ENCODE data around the gene LCORL.

Gene LCORL

DNA sequence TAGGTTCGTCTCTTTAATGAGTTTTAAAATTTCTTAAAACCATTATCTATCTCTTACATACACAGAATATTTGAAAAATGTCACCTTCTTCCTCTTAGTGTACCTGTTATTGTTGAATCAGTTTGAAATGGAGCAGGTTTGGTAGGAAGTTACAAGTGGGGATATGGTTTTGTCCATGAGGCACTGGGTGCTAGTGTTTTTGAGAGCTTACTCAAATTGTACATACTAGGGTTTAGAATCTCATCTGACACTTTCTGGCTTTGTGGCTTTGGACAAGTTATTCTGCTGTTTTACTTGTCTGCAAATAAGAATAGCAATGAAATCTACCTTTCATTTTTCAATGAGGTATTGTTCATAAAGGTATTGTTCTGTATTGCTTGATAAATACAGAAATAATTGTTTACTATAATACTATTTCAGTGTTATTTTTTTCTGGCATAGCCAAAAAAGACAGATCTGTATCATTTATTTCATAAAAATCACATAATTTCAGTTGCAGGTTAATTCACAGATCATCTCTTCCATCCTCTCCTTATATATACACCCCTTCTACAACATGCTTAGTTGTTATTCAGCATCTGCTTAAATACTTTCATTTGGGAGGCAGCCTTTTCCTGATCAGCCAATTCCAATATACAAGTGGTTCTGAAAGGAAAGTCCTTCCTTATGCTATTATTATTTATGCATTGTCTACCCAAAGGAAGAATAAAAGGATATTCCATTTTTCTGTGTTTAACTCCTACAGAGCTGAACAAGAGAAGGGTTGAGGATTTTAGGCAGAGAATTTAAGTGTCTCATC, 197.5 kb downstream of the LCORL start:
- no peak for DNase-seq

DNA sequence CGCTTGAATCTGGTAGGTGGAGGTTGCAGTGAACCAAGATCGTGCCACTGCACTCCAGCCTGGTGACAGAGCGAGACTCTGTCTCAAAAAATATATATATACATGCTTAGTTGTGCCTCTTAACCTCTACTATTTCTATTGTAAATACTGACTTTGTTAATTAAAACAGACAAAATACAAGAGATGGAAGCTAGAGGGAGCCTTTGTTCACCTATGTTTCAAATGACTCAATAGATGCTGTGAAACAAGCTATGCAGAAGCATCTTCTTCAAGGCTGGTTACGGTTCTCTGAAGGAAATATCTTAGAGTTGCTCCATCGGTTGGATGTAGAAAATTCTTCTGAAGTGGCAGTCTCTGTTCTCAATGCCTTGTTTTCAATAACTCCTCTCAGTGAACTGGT, 204.5 kb downstream of the LCORL start:
- no peak for DNase-seq

DNA sequence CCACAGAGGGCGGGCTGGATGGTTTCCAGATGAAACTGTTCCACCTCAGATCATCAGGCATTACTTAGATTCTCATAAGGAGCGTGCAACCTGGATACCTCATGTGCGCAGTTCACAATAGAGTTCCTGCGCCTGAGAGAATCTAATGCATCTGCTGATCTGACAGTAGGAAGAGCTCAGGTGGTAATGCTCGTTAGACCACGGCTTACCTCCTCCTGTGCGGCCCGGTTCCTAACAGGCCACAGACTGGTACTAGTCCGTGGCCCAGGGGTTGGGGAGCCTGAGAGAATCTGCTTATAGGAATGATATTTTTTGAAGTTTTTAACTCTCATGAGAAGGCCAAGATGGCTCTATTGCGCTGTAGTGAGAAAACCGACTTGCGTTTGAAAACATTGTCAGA, 205.4 kb downstream of the LCORL start:
- no peak for DNase-seq

DNA sequence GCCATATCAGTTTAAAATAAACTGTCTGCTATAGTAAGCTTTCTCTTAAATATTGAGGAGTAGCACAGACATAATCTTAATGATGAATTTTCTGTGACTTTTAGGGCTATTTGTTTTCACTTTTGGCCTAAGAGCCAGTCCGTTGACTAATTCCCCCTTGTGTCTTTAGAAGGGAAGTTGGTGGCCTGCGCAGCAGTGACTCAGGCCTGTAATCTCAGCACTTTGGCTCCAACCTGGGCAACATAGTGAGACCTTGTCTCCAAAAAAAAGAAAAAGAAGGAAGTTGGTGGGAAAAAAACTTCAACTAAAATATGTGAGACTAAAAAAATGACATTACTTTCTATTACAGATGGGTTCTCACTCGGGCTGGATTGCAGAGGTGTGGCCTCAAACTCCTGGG, 207.4 kb downstream of the LCORL start:
- DNase-seq, result no peak

DNA sequence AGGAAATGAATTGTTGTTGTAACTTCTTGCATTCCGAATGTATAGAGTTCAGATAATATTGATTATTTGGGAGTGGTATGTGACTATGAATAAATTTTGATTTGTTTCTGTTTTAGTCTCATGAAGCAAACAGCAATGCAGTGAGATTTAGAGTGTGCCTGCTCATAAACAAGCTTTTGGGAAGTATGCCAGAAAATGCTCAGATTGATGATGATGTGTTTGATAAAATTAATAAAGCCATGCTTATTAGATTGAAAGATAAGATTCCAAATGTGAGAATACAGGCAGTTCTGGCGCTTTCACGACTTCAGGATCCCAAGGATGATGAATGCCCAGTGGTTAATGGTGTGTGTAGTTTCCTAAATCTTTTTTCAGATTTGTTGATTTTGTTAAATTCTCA, 208.8 kb downstream of the LCORL start:
- no peak for DNase-seq

DNA sequence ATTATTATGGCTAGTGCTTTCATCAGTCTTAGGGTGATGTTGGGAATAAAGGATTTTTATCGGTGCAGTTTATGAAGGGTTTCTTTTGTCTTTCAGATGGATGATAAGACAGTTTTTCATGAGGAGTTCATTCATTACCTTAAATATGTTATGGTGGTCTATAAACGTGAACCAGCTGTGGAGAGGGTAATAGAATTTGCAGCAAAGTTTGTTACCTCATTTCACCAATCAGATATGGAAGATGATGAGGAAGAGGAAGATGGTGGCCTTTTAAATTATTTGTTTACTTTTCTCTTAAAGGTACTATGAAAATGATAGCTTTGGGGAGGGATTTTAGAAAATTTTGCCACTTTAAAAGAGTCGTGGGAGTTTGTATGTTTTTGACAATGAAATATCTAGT, 209.4 kb downstream of the LCORL start:
- no peak for DNase-seq

DNA sequence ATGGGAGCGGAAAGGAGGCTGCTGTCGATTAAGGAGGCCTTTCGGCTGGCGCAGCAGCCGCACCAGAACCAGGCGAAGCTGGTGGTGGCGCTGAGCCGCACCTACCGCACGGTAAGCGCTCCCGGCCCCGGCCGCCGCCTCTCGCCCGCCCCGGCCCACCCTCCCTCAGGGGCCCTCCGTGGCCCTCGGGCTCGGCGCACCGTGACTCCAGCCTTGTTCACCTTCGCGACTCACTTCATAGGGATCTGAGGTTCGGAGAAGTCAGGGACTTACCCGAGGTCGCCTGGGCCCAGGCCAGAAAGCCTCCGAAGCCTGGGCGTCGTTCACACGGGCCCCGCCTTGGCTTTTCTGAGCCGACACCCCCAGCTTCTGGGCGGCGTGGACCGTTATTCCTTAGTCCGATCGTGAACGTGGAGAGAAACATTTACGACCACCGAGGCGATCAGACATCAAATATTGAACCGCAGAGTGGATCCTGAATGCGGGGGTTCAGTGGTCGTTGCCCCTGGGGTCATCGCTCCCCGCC, 210.4 kb downstream of the LCORL start:
- DNase-seq, result no peak

DNA sequence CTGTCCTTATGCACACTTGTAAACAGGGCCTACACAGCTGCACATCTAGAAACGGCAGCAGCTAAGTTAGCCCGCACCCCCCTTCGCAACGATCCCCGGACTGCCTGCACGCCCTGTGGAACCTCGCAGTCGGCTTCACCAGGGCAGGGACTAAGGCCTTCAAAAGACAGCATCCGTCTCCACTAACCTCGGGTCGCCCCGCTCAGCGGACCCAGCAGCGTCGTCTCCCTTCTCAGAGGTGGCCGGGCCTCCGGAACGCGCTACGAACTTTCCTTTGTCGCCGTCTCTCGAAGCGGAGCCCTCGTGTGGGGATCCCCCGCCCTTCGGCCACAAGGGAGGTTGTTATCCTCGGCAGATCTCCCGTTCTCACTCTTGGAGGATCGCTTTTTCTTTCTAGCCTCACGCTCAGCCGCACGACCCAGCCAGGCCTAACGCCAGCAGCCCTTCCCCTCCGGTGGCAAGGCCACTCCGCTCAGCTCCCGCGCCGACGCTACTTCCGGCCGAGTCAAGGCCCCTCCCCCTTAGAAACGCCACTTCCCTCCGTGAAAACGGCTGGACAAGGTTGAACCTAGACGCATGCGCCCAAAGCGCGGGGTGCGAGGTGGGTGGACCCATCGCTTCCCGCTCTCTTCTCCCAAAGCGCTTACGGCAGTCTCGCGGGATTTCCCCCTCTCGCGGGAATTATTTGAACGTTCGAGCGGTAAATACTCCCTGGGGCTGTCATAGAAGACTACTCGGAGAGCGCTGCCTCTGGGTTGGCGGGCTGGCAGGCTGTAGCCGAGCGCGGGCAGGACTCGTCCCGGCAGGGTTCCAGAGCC, 211.1 kb downstream of the LCORL start, which contains the start of the genes DCAF16 and NCAPG:
Gene DCAF16 (minus strand): TSS at position 498 of the 818 bp plus-strand sequence. CDS start 6,616 bp downstream, outside the sequence.
Gene NCAPG (plus strand): TSS at position 720 of the 818 bp plus-strand sequence. CDS start 99 bp downstream, outside the sequence.
- DNase-seq, result peak; percentile 90

DNA sequence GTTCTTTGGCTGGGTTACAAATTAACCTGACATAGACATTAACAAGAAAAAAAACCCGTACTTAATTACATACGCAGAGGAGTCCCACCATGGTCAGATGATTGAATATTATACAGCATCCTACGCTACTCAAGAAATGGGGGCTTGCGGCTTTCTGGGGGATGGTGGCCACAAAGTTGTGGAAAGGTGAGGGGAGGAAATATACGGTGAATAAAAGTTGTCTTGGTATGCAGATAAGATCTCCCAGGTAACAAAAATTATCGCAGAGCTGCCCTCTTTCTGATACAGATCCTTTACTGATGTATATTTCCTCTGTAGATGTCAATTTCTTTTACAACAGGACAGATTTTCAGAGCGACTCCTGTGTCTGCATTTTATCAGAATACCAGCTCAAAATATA, 211.9 kb downstream of the LCORL start:
- no peak for DNase-seq

DNA sequence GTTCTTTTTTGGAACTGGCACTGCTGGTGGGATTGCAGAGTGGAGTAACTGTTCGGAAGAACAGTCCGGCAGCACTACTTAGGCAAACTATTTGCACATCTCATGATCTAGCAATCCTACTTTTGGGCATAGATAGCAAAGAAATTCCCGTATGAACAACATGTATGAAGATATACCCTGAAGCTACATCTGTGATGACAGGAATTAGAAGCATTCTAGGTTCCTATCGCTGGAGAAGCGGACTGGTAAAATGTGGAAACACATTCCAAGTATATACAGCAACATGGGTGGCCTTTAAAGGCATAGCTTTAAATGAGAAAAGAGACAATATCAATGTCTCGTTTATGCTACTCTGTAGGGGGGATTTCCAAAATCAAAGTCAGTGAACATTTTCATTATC, 214.1 kb downstream of the LCORL start:
- DNase-seq, result no peak

DNA sequence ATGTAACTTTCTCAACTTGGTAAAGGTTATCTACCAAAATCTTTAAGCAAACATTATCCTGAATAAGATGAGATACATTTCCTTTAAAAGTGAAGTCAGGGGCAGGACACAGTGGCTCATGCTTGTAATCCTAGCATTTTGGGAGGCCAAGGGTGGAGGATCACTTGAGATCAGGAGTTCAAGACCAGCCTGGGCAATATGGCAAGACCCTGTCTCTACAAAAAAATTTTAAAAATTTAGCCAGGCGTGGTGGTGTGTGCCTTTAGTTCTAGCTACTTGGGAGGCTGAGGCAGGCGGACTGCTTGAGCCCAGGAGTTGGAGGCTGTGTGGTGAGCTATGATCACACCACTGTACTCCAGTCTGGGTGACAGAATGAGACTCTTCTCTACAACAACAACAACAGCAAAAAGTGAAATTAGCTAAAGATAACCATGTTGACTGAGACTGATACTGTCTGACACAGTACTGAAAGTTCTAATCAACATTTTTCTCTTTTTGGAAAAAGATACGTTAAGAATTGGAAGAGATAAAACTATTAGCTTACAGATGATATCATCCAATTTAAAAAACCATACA, 215.9 kb downstream of the LCORL start:
- no peak for DNase-seq

DNA sequence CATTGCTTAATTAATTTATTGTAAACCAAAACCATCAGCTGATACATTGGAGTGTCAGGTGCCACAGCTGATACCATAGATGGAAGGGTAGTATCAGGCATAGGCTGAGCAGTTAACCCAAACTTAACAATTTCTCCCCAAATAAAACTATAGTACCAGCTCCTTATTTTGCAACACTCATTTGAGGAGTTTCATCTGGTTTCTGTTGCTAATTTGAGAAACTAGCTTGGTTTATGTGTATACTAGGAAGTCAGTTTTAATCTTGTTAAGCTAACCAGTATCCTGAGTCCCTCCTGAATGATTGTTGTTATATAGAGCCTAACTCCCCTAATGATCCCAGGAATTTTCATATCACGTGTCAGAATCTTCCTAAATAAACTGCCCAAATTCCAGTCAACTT, 223.7 kb downstream of the LCORL start:
- no peak for DNase-seq

DNA sequence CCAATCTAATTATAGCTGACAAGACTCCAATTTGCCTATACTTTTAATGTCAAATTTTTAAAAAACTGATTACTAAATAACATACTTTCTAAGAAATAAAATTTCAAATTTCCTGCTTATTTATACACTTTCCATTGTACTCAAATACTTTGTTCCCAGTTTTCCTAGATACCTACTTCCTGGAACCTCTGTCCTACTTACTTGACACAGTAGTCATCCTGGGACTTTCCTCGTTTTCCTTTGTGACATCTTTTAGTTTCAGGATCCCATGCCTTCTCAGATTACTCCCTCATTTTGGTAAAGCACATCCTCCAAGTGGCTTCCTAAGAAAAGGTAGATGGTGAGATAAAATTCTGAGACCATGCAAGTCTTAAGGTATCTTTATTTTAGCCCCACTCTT, 226.8 kb downstream of the LCORL start:
- no peak for DNase-seq

All from DMS153 (cell line).